Astrocyte (in vitro differentiated cells and primary cell): ENCODE data around the gene SCYL3. TPM values are rescaled to one million over a fixed set of nuclear protein-coding genes. Genes with fewer than 3 reads are reported as not detected.

ENCODE experiments used
- DNase-seq: peaks from one replicate; pipeline ENCODE4 v3.0.0-alpha.2; 2010; ENCODE audit warnings: low read depth
- FAIRE-seq: peaks from 2 replicates; lab custom pipeline; 2011; peaks lifted over from hg19 to GRCh38; lab: Jason Lieb, UNC
- H2AFZ ChIP-seq: 2 replicates; pipeline ENCODE4 v1.6.0; 2012; ENCODE audit warnings: low read depth, low read length, inconsistent platforms
- H3K27ac ChIP-seq: 2 replicates; pipeline ENCODE4 v1.5.1; 2011; ENCODE audit warnings: low read depth, low read length, inconsistent platforms
- H3K27me3 ChIP-seq: 2 replicates; pipeline ENCODE4 v1.6.0; 2011; ENCODE audit warnings: low read length, inconsistent platforms; ENCODE audit not compliant: insufficient read depth
- H3K36me3 ChIP-seq: 2 replicates; pipeline ENCODE4 v1.5.1; 2011; ENCODE audit warnings: low read length, inconsistent platforms; ENCODE audit not compliant: insufficient read depth
- H3K4me1 ChIP-seq: 2 replicates; pipeline ENCODE4 v1.5.1; 2011; ENCODE audit warnings: low read length, inconsistent platforms; ENCODE audit not compliant: insufficient read depth
- H3K4me2 ChIP-seq: 2 replicates; pipeline ENCODE4 v1.6.0; 2012; ENCODE audit warnings: low read length, inconsistent platforms
- H3K4me3 ChIP-seq: 2 replicates; pipeline ENCODE4 v1.5.1; 2011; ENCODE audit warnings: low read depth, mild to moderate bottlenecking, low read length, inconsistent platforms; ENCODE audit not compliant: insufficient read depth
- H3K79me2 ChIP-seq: 2 replicates; pipeline ENCODE4 v1.6.0; 2012; ENCODE audit warnings: mild to moderate bottlenecking, low read length, inconsistent platforms; ENCODE audit not compliant: insufficient read depth
- H3K9ac ChIP-seq: 2 replicates; pipeline ENCODE4 v1.6.0; 2012; ENCODE audit warnings: mild to moderate bottlenecking, low read length, inconsistent platforms
- H3K9me3 ChIP-seq: 2 replicates; pipeline ENCODE4 v1.5.1; 2012; ENCODE audit warnings: low read depth, mild to moderate bottlenecking, low read length, inconsistent platforms; ENCODE audit not compliant: insufficient read depth
- H4K20me1 ChIP-seq: 2 replicates; pipeline ENCODE4 v1.6.0; 2012; ENCODE audit warnings: low read length, inconsistent platforms; ENCODE audit not compliant: insufficient read depth
- H3K27ac Mint-ChIP-seq: one replicate; pipeline ENCODE4 v1.8.0; 2021; ENCODE audit warnings: mild to moderate bottlenecking, mixed read lengths; ENCODE audit not compliant: unreplicated experiment
- H3K27me3 Mint-ChIP-seq: one replicate; pipeline ENCODE4 v1.8.0; 2021; ENCODE audit warnings: low read depth, mixed read lengths; ENCODE audit not compliant: unreplicated experiment
- H3K36me3 Mint-ChIP-seq: one replicate; pipeline ENCODE4 v1.8.0; 2021; ENCODE audit warnings: low read depth, mixed read lengths; ENCODE audit not compliant: unreplicated experiment
- H3K4me1 Mint-ChIP-seq: one replicate; pipeline ENCODE4 v1.8.0; 2021; ENCODE audit warnings: low read depth, mixed read lengths; ENCODE audit not compliant: unreplicated experiment
- H3K4me3 Mint-ChIP-seq: one replicate; pipeline ENCODE4 v1.8.0; 2021; ENCODE audit warnings: mild to moderate bottlenecking, moderate library complexity, mixed read lengths; ENCODE audit not compliant: unreplicated experiment
- H3K9me3 Mint-ChIP-seq: one replicate; pipeline ENCODE4 v1.8.0; 2021; ENCODE audit warnings: mild to moderate bottlenecking, mixed read lengths; ENCODE audit not compliant: unreplicated experiment
- CTCF ChIP-seq: IDR thresholded peaks from 2 replicates; pipeline ENCODE4 v1.5.1; 2011; ENCODE audit warnings: low read depth, mild to moderate bottlenecking, inconsistent platforms, low read length, moderate library complexity; ENCODE audit not compliant: insufficient read depth
- EZH2 ChIP-seq: IDR thresholded peaks from 2 replicates; pipeline ENCODE4 v1.6.1; 2012; ENCODE audit warnings: mild to moderate bottlenecking, low read length, inconsistent platforms; ENCODE audit not compliant: insufficient read depth
- total RNA-seq: library from RNA; stranded (reverse); gene quantifications from 2 replicates; pipeline ENCODE4 v1.2.1, GENCODE V29; 2021

The SCYL3 gene
- total RNA-seq, 1 donor from 2014 or later: 6.2 TPM

- peaks cover 5% of the 10 kb centered on the region for H3K4me1 Mint-ChIP-seq
- H4K20me1 ChIP-seq: no peaks in the 10 kb centered on the region
- H3K27ac ChIP-seq: no peak overlapping the region
- H3K27me3 ChIP-seq: no peaks in the 10 kb centered on the region
- no peaks in the 10 kb centered on the region for H3K9me3 Mint-ChIP-seq
- H3K4me2 ChIP-seq: no peak overlapping the region
- H3K9ac ChIP-seq: no peak overlapping the region
- H3K4me1 ChIP-seq: no peaks in the 10 kb centered on the region
- H3K4me3 Mint-ChIP-seq: no peak overlapping the region
- no peak for TF ChIP-seq EZH2
- TF ChIP-seq CTCF: no peak
- no peaks in the 10 kb centered on the region for H3K79me2 ChIP-seq
- DNase-seq (no peak), FAIRE-seq (no peak)
- no peak overlapping the region for H3K27ac Mint-ChIP-seq
- no peaks in the 10 kb centered on the region for H3K36me3 Mint-ChIP-seq
- no peaks in the 10 kb centered on the region for H3K36me3 ChIP-seq
- H3K9me3 ChIP-seq: no peaks in the 10 kb centered on the region
- no peak overlapping the region for H2AFZ ChIP-seq
- no peak overlapping the region for H3K4me3 ChIP-seq
- no peaks in the 10 kb centered on the region for H3K27me3 Mint-ChIP-seq
Measured at GRCh38 chr1:169924829-169925228, 31.1 kb upstream of the SCYL3 start.

- Histone ChIP-seq H3K27me3 (no peaks in the 10 kb centered on the region), H3K4me2 (no peak overlapping the region), H3K79me2 (no peaks in the 10 kb centered on the region), H3K4me3 (no peak overlapping the region), H3K9ac (no peak overlapping the region), H4K20me1 (no peaks in the 10 kb centered on the region), H2AFZ (no peak overlapping the region), H3K4me1 (no peaks in the 10 kb centered on the region), H3K36me3 (no peaks in the 10 kb centered on the region), H3K27ac (no peak overlapping the region), H3K9me3 (no peaks in the 10 kb centered on the region)
- DNase-seq (no peak), FAIRE-seq (no peak)
- Mint-ChIP-seq H3K36me3 (no peaks in the 10 kb centered on the region), H3K9me3 (no peaks in the 10 kb centered on the region), H3K4me1 (peaks cover 5% of the 10 kb centered on the region), H3K4me3 (no peak overlapping the region), H3K27me3 (no peaks in the 10 kb centered on the region), H3K27ac (no peak overlapping the region)
- TF ChIP-seq CTCF: no peak
- TF ChIP-seq EZH2: no peak
Measured at GRCh38 chr1:169924063-169924462, 30.4 kb upstream of the SCYL3 start.

GRCh38 chr1:169921080-169921479 is 27.4 kb upstream of the SCYL3 start:
- H3K9ac ChIP-seq: no peak overlapping the region
- Mint-ChIP-seq H3K9me3 (no peaks in the 10 kb centered on the region), H3K4me1 (peaks cover 3% of the 10 kb centered on the region), H3K36me3 (peaks cover 2% of the 10 kb centered on the region), H3K27me3 (no peaks in the 10 kb centered on the region), H3K4me3 (no peak overlapping the region), H3K27ac (no peak overlapping the region)
- no peak overlapping the region for H2AFZ ChIP-seq
- DNase-seq (no peak), FAIRE-seq (no peak)
- H3K27me3 ChIP-seq: no peaks in the 10 kb centered on the region
- no peaks in the 10 kb centered on the region for H3K36me3 ChIP-seq
- no peak for TF ChIP-seq CTCF
- TF ChIP-seq EZH2: no peak
- no peak overlapping the region for H3K4me2 ChIP-seq
- H3K79me2 ChIP-seq: no peaks in the 10 kb centered on the region
- H3K9me3 ChIP-seq: no peaks in the 10 kb centered on the region
- no peak overlapping the region for H3K27ac ChIP-seq
- no peak overlapping the region for H3K4me3 ChIP-seq
- no peaks in the 10 kb centered on the region for H3K4me1 ChIP-seq
- H4K20me1 ChIP-seq: no peaks in the 10 kb centered on the region
